ENCODE measurements around the gene CFL2. TPM values are rescaled to one million over a fixed set of nuclear protein-coding genes. Genes with fewer than 3 reads are reported as not detected.
A peak's percentile ranks its signal among the peaks of the same experiment; 100 is the strongest.

CFL2 gene
- total RNA-seq, 1 donor from 2014 or later: 509 TPM

- H3K36me3 ChIP-seq: no peaks in the 10 kb centered on the region
- intact Hi-C loops (cut with micrococcal nuclease): no loop called here
- TF ChIP-seq, protein P1, sequence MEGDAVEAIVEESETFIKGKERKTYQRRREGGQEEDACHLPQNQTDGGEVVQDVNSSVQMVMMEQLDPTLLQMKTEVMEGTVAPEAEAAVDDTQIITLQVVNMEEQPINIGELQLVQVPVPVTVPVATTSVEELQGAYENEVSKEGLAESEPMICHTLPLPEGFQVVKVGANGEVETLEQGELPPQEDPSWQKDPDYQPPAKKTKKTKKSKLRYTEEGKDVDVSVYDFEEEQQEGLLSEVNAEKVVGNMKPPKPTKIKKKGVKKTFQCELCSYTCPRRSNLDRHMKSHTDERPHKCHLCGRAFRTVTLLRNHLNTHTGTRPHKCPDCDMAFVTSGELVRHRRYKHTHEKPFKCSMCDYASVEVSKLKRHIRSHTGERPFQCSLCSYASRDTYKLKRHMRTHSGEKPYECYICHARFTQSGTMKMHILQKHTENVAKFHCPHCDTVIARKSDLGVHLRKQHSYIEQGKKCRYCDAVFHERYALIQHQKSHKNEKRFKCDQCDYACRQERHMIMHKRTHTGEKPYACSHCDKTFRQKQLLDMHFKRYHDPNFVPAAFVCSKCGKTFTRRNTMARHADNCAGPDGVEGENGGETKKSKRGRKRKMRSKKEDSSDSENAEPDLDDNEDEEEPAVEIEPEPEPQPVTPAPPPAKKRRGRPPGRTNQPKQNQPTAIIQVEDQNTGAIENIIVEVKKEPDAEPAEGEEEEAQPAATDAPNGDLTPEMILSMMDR (IDR thresholded peaks at IDR 0.05; ENCODE audit: borderline replicate concordance): no peak
- H3K9me3 ChIP-seq (replicated peaks): peaks cover 4% of the 10 kb centered on the region
- no peaks in the 10 kb centered on the region for H3K27me3 ChIP-seq (ENCODE audit: low read depth)
- DNase-seq: no peak
- no peak overlapping the region for H3K27ac ChIP-seq (replicated peaks)
- peaks cover 4% of the 10 kb centered on the region for H3K4me1 ChIP-seq
- H3K4me3 ChIP-seq: no peak overlapping the region
Observed at GRCh38 chr14:34668111-34668510, 46.3 kb downstream of the CFL2 start.

DNA sequence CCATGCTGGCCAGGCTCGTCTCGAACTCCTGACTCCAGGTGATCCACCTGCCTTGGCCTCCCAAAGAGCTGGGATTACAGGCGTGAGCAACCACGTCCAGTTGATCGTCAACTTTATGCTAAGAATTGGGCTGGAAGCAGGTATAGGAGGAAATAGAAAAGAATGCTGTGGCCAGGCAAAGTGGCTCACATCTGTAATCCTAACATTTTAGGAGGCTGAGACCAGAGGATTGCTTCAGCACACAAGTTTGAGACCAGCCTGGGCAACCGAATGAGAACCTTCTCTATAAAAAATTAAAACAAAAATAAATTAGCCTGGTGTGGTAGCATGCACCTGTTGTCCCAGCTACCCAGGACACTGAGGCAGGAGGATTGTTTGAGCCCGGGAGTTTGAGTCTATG, 47.4 kb downstream of the CFL2 start:
- no peak overlapping the region for H3K27ac ChIP-seq (replicated peaks)
- no peaks in the 10 kb centered on the region for H3K27me3 ChIP-seq (ENCODE audit: low read depth)
- no peaks in the 10 kb centered on the region for H3K36me3 ChIP-seq
- peaks cover 4% of the 10 kb centered on the region for H3K4me1 ChIP-seq
- DNase-seq: no peak
- TF ChIP-seq, protein P1 (IDR thresholded peaks at IDR 0.05; ENCODE audit: borderline replicate concordance): no peak
- intact Hi-C loops (cut with micrococcal nuclease): no loop called here
- peaks cover 15% of the 10 kb centered on the region for H3K9me3 ChIP-seq (replicated peaks)
- no peak overlapping the region for H3K4me3 ChIP-seq

DNA sequence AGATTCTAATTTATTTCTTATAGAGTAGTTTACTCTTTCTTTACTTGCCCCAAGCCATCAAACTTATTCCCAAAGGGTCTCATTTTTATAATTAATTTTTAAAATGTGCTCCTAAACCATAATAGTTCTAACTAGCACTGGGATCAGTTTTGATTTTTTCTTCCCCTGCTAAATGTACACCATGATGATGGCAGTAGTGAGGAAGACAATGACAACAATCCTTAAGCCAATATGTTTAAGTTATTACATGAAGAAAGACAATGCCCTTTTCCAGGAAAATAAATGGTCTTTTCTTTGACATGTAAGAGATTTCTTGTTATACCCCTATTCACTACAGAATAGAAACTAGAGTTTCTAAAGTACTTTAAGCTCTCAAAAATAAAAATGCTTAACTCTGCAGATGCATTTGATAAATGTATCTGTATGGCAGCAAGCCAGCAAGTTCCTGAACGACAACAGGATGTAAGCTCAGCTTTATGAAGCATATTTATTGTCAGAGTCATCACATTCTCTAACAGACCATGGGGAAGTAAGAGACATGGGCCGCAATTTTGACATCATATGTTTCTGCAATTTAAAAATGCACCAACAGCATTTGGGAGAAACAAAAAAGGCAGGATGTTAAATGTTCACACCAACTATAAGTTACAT, 48.5 kb downstream of the CFL2 start:
- DNase-seq: no peak
- H3K4me1 ChIP-seq: peaks cover 4% of the 10 kb centered on the region
- TF ChIP-seq, protein P1 (IDR thresholded peaks at IDR 0.05; ENCODE audit: borderline replicate concordance): no peak

GRCh38 chr14:34662561-34663088, 51.8 kb downstream of the CFL2 start:
- peaks cover 4% of the 10 kb centered on the region for H3K4me1 ChIP-seq
- no peaks in the 10 kb centered on the region for H3K27me3 ChIP-seq (ENCODE audit: low read depth)
- no peak for DNase-seq
- intact Hi-C loops (cut with micrococcal nuclease): no loop called here
- H3K36me3 ChIP-seq: no peaks in the 10 kb centered on the region
- peaks cover 29% of the 10 kb centered on the region for H3K9me3 ChIP-seq (replicated peaks)
- TF ChIP-seq, protein P1 (IDR thresholded peaks at IDR 0.05; ENCODE audit: borderline replicate concordance): no peak
- no peak overlapping the region for H3K4me3 ChIP-seq
- no peak overlapping the region for H3K27ac ChIP-seq (replicated peaks)

More for the DNA sequence above, 48.5 kb downstream of the CFL2 start:
- intact Hi-C loops (cut with micrococcal nuclease): no loop called here
- Histone ChIP-seq H3K27me3 (ENCODE audit: low read depth) (no peaks in the 10 kb centered on the region), H3K27ac (replicated peaks) (peak overlapping the region; percentile 48), H3K9me3 (replicated peaks) (peaks cover 23% of the 10 kb centered on the region), H3K36me3 (no peaks in the 10 kb centered on the region), H3K4me3 (no peak overlapping the region)

DNA sequence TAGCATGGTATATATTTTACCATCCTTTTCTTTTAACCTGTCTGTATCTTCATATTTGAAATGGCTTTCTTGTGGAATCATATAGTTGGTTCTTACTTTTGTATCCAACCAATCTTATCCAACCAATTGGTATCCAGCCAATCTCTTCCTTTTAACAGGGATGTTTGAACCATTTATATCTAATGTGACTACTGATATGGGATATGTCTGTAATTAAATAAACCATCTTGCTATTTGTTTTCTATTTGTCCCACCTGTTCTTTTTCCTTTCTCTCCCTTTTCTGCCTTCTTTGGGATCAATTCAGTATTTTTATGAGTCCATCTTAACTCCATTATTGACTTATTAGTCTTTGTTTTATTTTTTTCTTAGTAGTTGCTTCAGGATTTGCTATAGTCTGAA, 53.6 kb downstream of the CFL2 start:
- intact Hi-C loops (cut with micrococcal nuclease): no loop called here

More for the DNA sequence above, 53.6 kb downstream of the CFL2 start:
- H3K36me3 ChIP-seq: no peaks in the 10 kb centered on the region
- DNase-seq: no peak
- no peaks in the 10 kb centered on the region for H3K27me3 ChIP-seq (ENCODE audit: low read depth)
- no peak overlapping the region for H3K4me3 ChIP-seq
- TF ChIP-seq, protein P1 (IDR thresholded peaks at IDR 0.05; ENCODE audit: borderline replicate concordance): no peak
- no peaks in the 10 kb centered on the region for H3K4me1 ChIP-seq
- peaks cover 29% of the 10 kb centered on the region for H3K9me3 ChIP-seq (replicated peaks)
- H3K27ac ChIP-seq (replicated peaks): no peak overlapping the region

Other genes starting within 250 kb of the CFL2 start
- gene EAPP, start 174.9 kb downstream of the CFL2 start, total RNA-seq: 17.5 TPM
- gene SNX6, start 84.4 kb downstream of the CFL2 start, total RNA-seq: 60.4 TPM
- gene BAZ1A, start 160.8 kb upstream of the CFL2 start, total RNA-seq: 4.5 TPM

Data from left ventricle myocardium inferior (tissue), 1 donor.